ENCODE measurements around the gene PCARE.
"Not testable (repeated sequence)": the region's sequence is repeated elsewhere in the genome, so short reads cannot be mapped to it uniquely, and the experiment has no call there.

GRCh38 chr2:29090311-29090710, 16.0 kb upstream of the PCARE start:
- TF ChIP-seq CTCF (conservative IDR thresholded peaks at IDR 0.05; ENCODE audit: low read length); EZH2phosphoT487 (IDR thresholded peaks at IDR 0.05; ENCODE audit: borderline replicate concordance): not testable (repeated sequence)

Data from Loucy (cell line).